Stomach (tissue), 4 donors: ENCODE measurements around the gene ADORA1.

Experiments
- CTCF ChIP-seq, 7 experiments: fragments of 450-650 bp in 4 of 7; fragments of 200-600 bp in 3 of 7; sonication (generic) in 3 of 7; IDR thresholded peaks; one replicate each; pipeline ENCODE4 v1.5.1; 2016 to 2019; ENCODE audit warnings: antibody characterized with exemption in 7 of 7, control low read depth in 2 of 7, mild to moderate bottlenecking in 1 of 7
- EP300 ChIP-seq: sonication (generic); formaldehyde crosslinking; IDR thresholded peaks from one replicate; pipeline ENCODE4 v1.6.1; 2017; ENCODE audit warnings: antibody characterized with exemption

- TF ChIP-seq CTCF (IDR thresholded peaks at IDR 0.05) (no peak), EP300 (no peak)
Measured at GRCh38 chr1:203128431-203128715, 847 bp downstream of the ADORA1 start.
